HepG2 (cell line): Measurements from ENCODE around the gene RNASE8. TPM values are rescaled to one million over a fixed set of nuclear protein-coding genes. Genes with fewer than 3 reads are reported as not detected.

Experiments used
- CREB3 ChIP-seq: sonication (generic); formaldehyde crosslinking; IDR thresholded peaks from 2 replicates; pipeline ENCODE4 v1.5.0; 2020; ENCODE audit warnings: missing genetic modification reagents
- ETV6 ChIP-seq: sonication (generic); formaldehyde crosslinking; conservative IDR thresholded peaks from 2 replicates; pipeline ENCODE4 v1.4.0; 2020; ENCODE audit warnings: missing genetic modification reagents
- FOXJ3 ChIP-seq: sonication (generic); formaldehyde crosslinking; IDR thresholded peaks from 2 replicates; pipeline ENCODE4 v1.4.0; 2020; ENCODE audit warnings: missing genetic modification reagents, mild to moderate bottlenecking, borderline replicate concordance
- GMEB1 ChIP-seq: sonication (generic); formaldehyde crosslinking; IDR thresholded peaks from 2 replicates; pipeline ENCODE4 v1.5.1; 2020; ENCODE audit warnings: missing genetic modification reagents, mild to moderate bottlenecking, borderline replicate concordance
- GPBP1L1 ChIP-seq: sonication (generic); formaldehyde crosslinking; IDR thresholded peaks from 2 replicates; pipeline ENCODE4 v1.5.0; 2020; ENCODE audit warnings: mild to moderate bottlenecking, missing genetic modification reagents
- HOXA5 ChIP-seq: sonication (generic); formaldehyde crosslinking; IDR thresholded peaks from 2 replicates; pipeline ENCODE4 v1.4.0; 2020; ENCODE audit warnings: missing genetic modification reagents
- HOXA9 ChIP-seq: sonication (generic); formaldehyde crosslinking; IDR thresholded peaks from 2 replicates; pipeline ENCODE4 v1.8.1; 2022; ENCODE audit warnings: missing genetic modification reagents, mild to moderate bottlenecking, moderate library complexity, borderline replicate concordance
- MYNN ChIP-seq: sonication (generic); formaldehyde crosslinking; IDR thresholded peaks from 2 replicates; pipeline ENCODE4 v1.4.0; 2020; ENCODE audit warnings: mild to moderate bottlenecking, low read depth, missing genetic modification reagents
- SNRNP70 ChIP-seq: fragments of 200-400 bp; formaldehyde crosslinking; IDR thresholded peaks from 2 replicates; pipeline ENCODE4 v1.6.1; 2017; ENCODE audit warnings: mild to moderate bottlenecking, low read depth, low read length, moderate library complexity
- USF2 ChIP-seq, 2 experiments: sonication (generic) in 1 of 2; formaldehyde crosslinking in 1 of 2; IDR thresholded peaks; 2 replicates each; pipeline versions ENCODE4 v1.5.1 to v1.6.1; 2011 to 2020; ENCODE audit warnings: borderline replicate concordance in 1 of 2, low read depth in 1 of 2, low read length in 1 of 2, mild to moderate bottlenecking in 1 of 2, missing genetic modification reagents in 1 of 2, moderate library complexity in 1 of 2
- ZBTB43 ChIP-seq: sonication (generic); formaldehyde crosslinking; conservative IDR thresholded peaks from 2 replicates; pipeline ENCODE4 v1.4.0; 2020; ENCODE audit warnings: missing genetic modification reagents
- ZBTB7B ChIP-seq: sonication (generic); formaldehyde crosslinking; IDR thresholded peaks from 2 replicates; pipeline ENCODE4 v1.4.0; 2020; ENCODE audit warnings: missing genetic modification reagents
- ZNF292 ChIP-seq: sonication (generic); formaldehyde crosslinking; IDR thresholded peaks from 2 replicates; pipeline ENCODE4 v1.8.1; 2022; ENCODE audit warnings: mild to moderate bottlenecking, low read depth, missing genetic modification reagents, borderline replicate concordance
- ZNF607 ChIP-seq: sonication (generic); formaldehyde crosslinking; IDR thresholded peaks from 2 replicates; pipeline ENCODE4 v1.5.1; 2020; ENCODE audit warnings: missing genetic modification reagents, mild to moderate bottlenecking, borderline replicate concordance
- polyA plus RNA-seq, 8 experiments: library from polyadenylated mRNA; depleted of rRNA in 3 of 8; stranded (reverse) in 7 of 8; unstranded in 1 of 8; fragments of >200 nt; fragmentation: Illumina TruSeq in 4 of 8; extraction: Trizol in 4 of 8; gene quantifications; 2 replicates each; pipeline versions ENCODE4 v1.2.1 to v1.2.3, GENCODE V29; 2011 to 2016; ENCODE audit warnings: low read depth in 4 of 8, missing spikeins in 1 of 8, mixed read lengths in 1 of 8; ENCODE audit not compliant: insufficient read depth in 1 of 8
- total RNA-seq, 5 experiments: library from RNA; depleted of rRNA; stranded (reverse); fragments of >200 nt; fragmentation: Illumina TruSeq; extraction: Trizol; gene quantifications; 2 replicates each; pipeline ENCODE4 v1.2.3, GENCODE V29; 2016; ENCODE audit warnings: low read depth in 1 of 5
- TF ChIP-seq, protein P1 (sequence below): sonication (generic); formaldehyde crosslinking; IDR thresholded peaks from 2 replicates; pipeline ENCODE4 v1.5.1; 2020; ENCODE audit warnings: mild to moderate bottlenecking, missing genetic modification reagents, borderline replicate concordance
- TF ChIP-seq, protein P2 (sequence below): sonication (generic); formaldehyde crosslinking; conservative IDR thresholded peaks from 2 replicates; pipeline ENCODE4 v1.4.0; 2020; ENCODE audit warnings: missing genetic modification reagents

RNASE8 gene
- total and polyA plus RNA-seq, 2 of the 13 experiments (the other 11 are each of a cell fraction or from before 2014, with no cell fraction given), result not detected

DNA sequence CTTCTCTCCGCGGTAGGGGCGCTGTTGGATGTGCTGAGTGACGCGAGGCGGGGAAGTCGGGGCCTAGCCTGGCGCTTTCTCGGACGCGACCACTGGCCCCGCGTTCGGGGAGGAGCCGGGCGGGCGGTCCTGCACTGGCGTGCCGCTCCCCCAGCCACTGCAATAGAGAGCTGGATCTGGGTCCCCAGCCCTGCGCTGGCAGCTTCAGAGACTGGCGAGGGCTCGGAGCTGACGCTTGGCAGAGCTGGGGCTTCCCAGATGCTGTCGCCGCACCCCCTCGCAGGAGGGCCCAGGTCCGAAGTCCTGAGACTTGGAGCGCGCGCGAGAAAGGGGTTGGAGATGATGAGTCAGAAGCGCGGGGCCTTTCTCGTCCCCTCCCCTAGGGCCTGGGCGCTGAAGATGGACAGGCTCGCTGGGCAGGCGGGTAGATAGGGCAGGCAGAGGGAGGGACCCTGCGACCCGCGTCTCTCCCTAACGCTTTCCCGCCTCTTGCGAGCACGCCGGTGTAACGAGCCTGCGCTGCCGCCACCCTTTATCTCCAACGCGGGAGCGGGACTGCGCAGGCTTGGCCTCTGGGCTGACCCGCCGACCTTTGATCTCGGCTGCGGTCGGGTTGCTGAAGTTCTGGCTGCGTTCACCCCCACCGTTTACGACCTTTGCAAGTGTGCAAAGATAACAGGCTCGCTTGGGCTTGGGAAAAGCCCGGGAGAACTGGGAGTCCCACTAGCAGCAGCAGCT is 46.3 kb downstream of the RNASE8 start (continued):
- TF ChIP-seq, protein P1, sequence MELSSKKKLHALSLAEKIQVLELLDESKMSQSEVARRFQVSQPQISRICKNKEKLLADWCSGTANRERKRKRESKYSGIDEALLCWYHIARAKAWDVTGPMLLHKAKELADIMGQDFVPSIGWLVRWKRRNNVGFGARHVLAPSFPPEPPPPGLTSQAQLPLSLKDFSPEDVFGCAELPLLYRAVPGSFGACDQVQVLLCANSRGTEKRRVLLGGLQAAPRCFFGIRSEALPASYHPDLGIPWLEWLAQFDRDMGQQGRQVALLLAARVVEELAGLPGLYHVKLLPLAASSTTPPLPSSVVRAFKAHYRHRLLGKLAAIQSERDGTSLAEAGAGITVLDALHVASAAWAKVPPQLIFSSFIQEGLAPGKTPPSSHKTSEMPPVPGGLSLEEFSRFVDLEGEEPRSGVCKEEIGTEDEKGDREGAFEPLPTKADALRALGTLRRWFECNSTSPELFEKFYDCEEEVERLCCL (CRISPR knock-in tag), result peak; percentile 95
- TF ChIP-seq USF2 (IDR thresholded peaks at IDR 0.05; ENCODE audit: low read depth, low read length) (no peak), USF2 (CRISPR knock-in tag; IDR thresholded peaks at IDR 0.05; ENCODE audit: borderline replicate concordance) (peak; percentile 55; the same call in 1 of the 2 replicates), MYNN (CRISPR knock-in tag) (no peak; the same call in 1 of the 2 replicates), GPBP1L1 (no peak), ZBTB43 (peak; percentile 97), SNRNP70 (no peak), HOXA9 (CRISPR knock-in tag) (peak; percentile 92), ZBTB7B (CRISPR knock-in tag) (peak; percentile 90; the same call in 1 of the 2 replicates), FOXJ3 (CRISPR knock-in tag) (peak; percentile 12), ZNF292 (peak; percentile 92), HOXA5 (CRISPR knock-in tag) (peak; percentile 90; the same call in 1 of the 2 replicates), ZNF607 (CRISPR knock-in tag) (peak; percentile 90; the same call in 1 of the 2 replicates), ETV6 (CRISPR knock-in tag) (peak; percentile 48), GMEB1 (CRISPR knock-in tag) (peak; percentile 90), CREB3 (CRISPR knock-in tag) (peak; percentile 97)
- TF ChIP-seq, protein P2, sequence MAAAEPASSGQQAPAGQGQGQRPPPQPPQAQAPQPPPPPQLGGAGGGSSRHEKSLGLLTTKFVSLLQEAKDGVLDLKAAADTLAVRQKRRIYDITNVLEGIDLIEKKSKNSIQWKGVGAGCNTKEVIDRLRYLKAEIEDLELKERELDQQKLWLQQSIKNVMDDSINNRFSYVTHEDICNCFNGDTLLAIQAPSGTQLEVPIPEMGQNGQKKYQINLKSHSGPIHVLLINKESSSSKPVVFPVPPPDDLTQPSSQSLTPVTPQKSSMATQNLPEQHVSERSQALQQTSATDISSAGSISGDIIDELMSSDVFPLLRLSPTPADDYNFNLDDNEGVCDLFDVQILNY, result peak; percentile 96
